NCI-H1092 (cell line): ENCODE results near the gene BNIP5.

Experiments
- DNase-seq: peaks from one replicate; lab custom pipeline; 2025; lab: John Stamatoyannopoulos, UW

Gene BNIP5

GRCh38 chr6:36296240-36296639 lies 40.4 kb downstream of the BNIP5 start:
- no peak for DNase-seq

- no peak for DNase-seq
Measured at GRCh38 chr6:36292170-36292569, 44.5 kb downstream of the BNIP5 start.

- DNase-seq: no peak
Measured at GRCh38 chr6:36290668-36291620, 45.7 kb downstream of the BNIP5 start.

GRCh38 chr6:36289281-36289878 lies 47.3 kb downstream of the BNIP5 start:
- DNase-seq: no peak

GRCh38 chr6:36286858-36287257 lies 49.8 kb downstream of the BNIP5 start:
- DNase-seq: no peak

- no peak for DNase-seq
Measured at GRCh38 chr6:36285797-36286196, 50.9 kb downstream of the BNIP5 start.

GRCh38 chr6:36285187-36285671 lies 51.5 kb downstream of the BNIP5 start:
- DNase-seq: no peak

- DNase-seq: no peak
Measured at GRCh38 chr6:36284359-36284758, 52.3 kb downstream of the BNIP5 start.

GRCh38 chr6:36283608-36284007 lies 53.1 kb downstream of the BNIP5 start:
- no peak for DNase-seq

GRCh38 chr6:36280983-36281382 lies 55.7 kb downstream of the BNIP5 start:
- no peak for DNase-seq

- no peak for DNase-seq
Measured at GRCh38 chr6:36280467-36280866, 56.2 kb downstream of the BNIP5 start.

- no peak for DNase-seq
Measured at GRCh38 chr6:36277946-36278470, 58.7 kb downstream of the BNIP5 start.

- no peak for DNase-seq
Measured at GRCh38 chr6:36276581-36277536, 59.8 kb downstream of the BNIP5 start.

GRCh38 chr6:36273802-36274514 lies 62.7 kb downstream of the BNIP5 start:
- no peak for DNase-seq

- no peak for DNase-seq
Measured at GRCh38 chr6:36273067-36273466, 63.6 kb downstream of the BNIP5 start.

GRCh38 chr6:36272234-36272633 lies 64.5 kb downstream of the BNIP5 start:
- DNase-seq: no peak

GRCh38 chr6:36269834-36270705 lies 66.6 kb downstream of the BNIP5 start, which contains the start of gene PNPLA1:
TSS of gene PNPLA1 (plus strand) at chr6:36270060. CDS start at chr6:36270460, 400 bp downstream.
- DNase-seq: no peak

GRCh38 chr6:36268478-36269275 lies 68.0 kb downstream of the BNIP5 start:
- DNase-seq: no peak
